Endodermal cell (in vitro differentiated cells): ENCODE data around the gene TMC3. TPM values are rescaled to one million over a fixed set of nuclear protein-coding genes. Genes with fewer than 3 reads are reported as not detected.

Experiments
- DNase-seq: peaks from one replicate; pipeline ENCODE4 v3.0.0-alpha.2; 2017
- H3K27ac ChIP-seq: 2 replicates; pipeline ENCODE4 v1.5.1; 2013; ENCODE audit warnings: mild to moderate bottlenecking, low read depth, low read length, moderate library complexity
- H3K27me3 ChIP-seq: 2 replicates; pipeline ENCODE4 v1.6.1; 2013; ENCODE audit warnings: mild to moderate bottlenecking, low read length, moderate library complexity; ENCODE audit not compliant: insufficient read depth, control insufficient read depth, poor library complexity, severe bottlenecking
- H3K36me3 ChIP-seq: 2 replicates; pipeline ENCODE4 v1.7.0; 2013; ENCODE audit warnings: mild to moderate bottlenecking, low read length, moderate library complexity; ENCODE audit not compliant: control insufficient read depth, insufficient read depth
- H3K4me1 ChIP-seq: one replicate; pipeline ENCODE4 v1.7.0; 2013; ENCODE audit warnings: low read length; ENCODE audit not compliant: control insufficient read depth, insufficient read depth
- H3K4me3 ChIP-seq: 2 replicates; pipeline ENCODE4 v1.5.1; 2013; ENCODE audit warnings: mild to moderate bottlenecking, low read length, moderate library complexity
- H3K9ac ChIP-seq: 2 replicates; pipeline ENCODE4 v1.6.1; 2013; ENCODE audit warnings: mild to moderate bottlenecking, low read length, moderate library complexity; ENCODE audit not compliant: poor library complexity, severe bottlenecking; ENCODE audit errors: extremely low read depth
- H3K9me3 ChIP-seq: 2 replicates; pipeline ENCODE4 v1.6.1; 2013; ENCODE audit warnings: mild to moderate bottlenecking, low read length, moderate library complexity; ENCODE audit not compliant: control insufficient read depth
- H3K27ac Mint-ChIP-seq: 2 replicates; pipeline ENCODE4 v1.8.0; 2020; ENCODE audit warnings: mixed read lengths
- H3K27me3 Mint-ChIP-seq: 2 replicates; pipeline ENCODE4 v1.8.0; 2021; ENCODE audit warnings: mild to moderate bottlenecking, mixed read lengths; ENCODE audit not compliant: insufficient read depth
- H3K36me3 Mint-ChIP-seq: 2 replicates; pipeline ENCODE4 v1.8.0; 2020; ENCODE audit warnings: low read depth, mixed read lengths
- H3K4me1 Mint-ChIP-seq: 2 replicates; pipeline ENCODE4 v1.8.0; 2020; ENCODE audit warnings: mixed read lengths
- H3K4me3 Mint-ChIP-seq: 2 replicates; pipeline ENCODE4 v1.8.0; 2020; ENCODE audit warnings: mild to moderate bottlenecking, moderate library complexity, mixed read lengths
- H3K9me3 Mint-ChIP-seq: 2 replicates; pipeline ENCODE4 v1.8.0; 2020; ENCODE audit warnings: mild to moderate bottlenecking, mixed read lengths
- WGBS, 2 experiments: methylation state at CpG; one replicate each; pipeline versions ENCODE4 v1.1.5 to v1.1.7; 2013; ENCODE audit warnings: missing lambda C conversion rate in 2 of 2, mixed read lengths in 1 of 2; ENCODE audit not compliant: insufficient coverage in 1 of 2, insufficient read length in 1 of 2; 5-methylcytosine and 5-hydroxymethylcytosine counted together
- total RNA-seq, 2 donors: library from RNA; stranded (reverse); fragmentation: NEBNext Ultra II Directional in 1 of 2; extraction: Animal tissue kit (Norgen Biotek cat#: 25700) in 1 of 2; gene quantifications; 2 replicates in 1 of 2; 3 replicates in 1 of 2; pipeline ENCODE4 v1.2.1, GENCODE V29; 2021
- TF ChIP-seq, protein P1 (sequence below): fragments of 200-600 bp; sonication (generic); conservative IDR thresholded peaks from 2 replicates; pipeline ENCODE4 v1.5.0; 2021; ENCODE audit warnings: antibody characterized with exemption, mild to moderate bottlenecking

The TMC3 gene
- total RNA-seq, 2 donors from 2014 or later: not detected

DNA sequence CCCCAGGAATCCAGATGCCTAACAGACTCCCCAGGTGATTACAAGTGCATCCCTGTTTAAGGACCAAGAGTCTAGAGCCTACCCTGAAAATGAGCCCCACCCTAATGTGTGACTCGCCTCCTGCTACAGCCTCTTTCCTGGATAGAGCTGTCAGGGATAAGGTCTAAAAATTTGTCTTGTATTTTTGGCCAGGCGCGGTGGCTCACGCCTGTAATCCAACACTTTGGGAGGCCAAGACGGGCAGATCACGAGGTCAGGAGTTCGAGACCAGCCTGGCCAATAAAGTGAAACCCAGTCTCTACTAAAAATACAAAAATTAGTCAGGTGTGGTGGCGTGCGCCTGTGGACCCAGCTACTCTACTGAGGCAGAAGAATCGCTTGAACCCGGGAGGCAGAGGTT is 11.2 kb downstream of the TMC3 start:
- no peak overlapping the region for H3K27ac ChIP-seq
- no peaks in the 10 kb centered on the region for H3K36me3 Mint-ChIP-seq
- H3K27ac Mint-ChIP-seq: no peak overlapping the region
- no peak overlapping the region for H3K9ac ChIP-seq
- H3K4me1 ChIP-seq: no peaks in the 10 kb centered on the region
- no peak overlapping the region for H3K4me3 ChIP-seq
- H3K9me3 ChIP-seq: no peaks in the 10 kb centered on the region
- H3K9me3 Mint-ChIP-seq: no peaks in the 10 kb centered on the region
- TF ChIP-seq, protein P1, sequence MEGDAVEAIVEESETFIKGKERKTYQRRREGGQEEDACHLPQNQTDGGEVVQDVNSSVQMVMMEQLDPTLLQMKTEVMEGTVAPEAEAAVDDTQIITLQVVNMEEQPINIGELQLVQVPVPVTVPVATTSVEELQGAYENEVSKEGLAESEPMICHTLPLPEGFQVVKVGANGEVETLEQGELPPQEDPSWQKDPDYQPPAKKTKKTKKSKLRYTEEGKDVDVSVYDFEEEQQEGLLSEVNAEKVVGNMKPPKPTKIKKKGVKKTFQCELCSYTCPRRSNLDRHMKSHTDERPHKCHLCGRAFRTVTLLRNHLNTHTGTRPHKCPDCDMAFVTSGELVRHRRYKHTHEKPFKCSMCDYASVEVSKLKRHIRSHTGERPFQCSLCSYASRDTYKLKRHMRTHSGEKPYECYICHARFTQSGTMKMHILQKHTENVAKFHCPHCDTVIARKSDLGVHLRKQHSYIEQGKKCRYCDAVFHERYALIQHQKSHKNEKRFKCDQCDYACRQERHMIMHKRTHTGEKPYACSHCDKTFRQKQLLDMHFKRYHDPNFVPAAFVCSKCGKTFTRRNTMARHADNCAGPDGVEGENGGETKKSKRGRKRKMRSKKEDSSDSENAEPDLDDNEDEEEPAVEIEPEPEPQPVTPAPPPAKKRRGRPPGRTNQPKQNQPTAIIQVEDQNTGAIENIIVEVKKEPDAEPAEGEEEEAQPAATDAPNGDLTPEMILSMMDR: no peak
- no peaks in the 10 kb centered on the region for H3K27me3 ChIP-seq
- H3K4me3 Mint-ChIP-seq: no peak overlapping the region
- no peaks in the 10 kb centered on the region for H3K36me3 ChIP-seq
- H3K4me1 Mint-ChIP-seq: no peaks in the 10 kb centered on the region
- whole genome bisulfite sequencing, 2 experiments: 74 to 81% methylated on average over 10 to 11 of the region's 11 CpGs
- DNase-seq: no peak
- H3K27me3 Mint-ChIP-seq: no peaks in the 10 kb centered on the region

DNA sequence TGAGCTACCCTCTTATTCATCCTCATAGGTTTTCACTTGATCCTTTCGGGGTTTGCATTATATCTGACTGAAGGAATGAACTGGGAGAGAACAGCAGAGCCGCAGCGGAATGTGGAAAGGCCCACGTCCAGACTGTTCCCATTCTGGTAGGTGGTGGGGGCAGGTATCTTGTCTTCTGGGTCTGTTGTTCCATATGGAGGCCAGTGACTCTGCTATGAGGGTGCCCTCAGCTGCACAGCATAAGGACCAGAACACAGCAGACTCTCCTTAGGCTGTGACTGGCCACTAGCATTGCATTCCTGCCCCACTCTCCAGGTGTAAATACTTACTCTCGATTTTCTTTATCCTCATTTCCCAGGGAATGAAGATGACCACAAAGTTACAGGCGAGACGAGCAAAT is 12.1 kb downstream of the TMC3 start:
- TF ChIP-seq, protein P1: no peak
- no peak overlapping the region for H3K9ac ChIP-seq
- whole genome bisulfite sequencing, 2 experiments: 90 to 92% methylated on average over 4 to 7 of the region's 7 CpGs
- no peak overlapping the region for H3K4me3 ChIP-seq
- DNase-seq: no peak
- no peaks in the 10 kb centered on the region for H3K9me3 ChIP-seq
- no peak overlapping the region for H3K27ac ChIP-seq
- no peaks in the 10 kb centered on the region for H3K9me3 Mint-ChIP-seq
- H3K4me1 ChIP-seq: no peaks in the 10 kb centered on the region
- H3K36me3 ChIP-seq: no peaks in the 10 kb centered on the region
- no peak overlapping the region for H3K27ac Mint-ChIP-seq
- peaks cover 2% of the 10 kb centered on the region for H3K4me1 Mint-ChIP-seq
- H3K27me3 ChIP-seq: no peaks in the 10 kb centered on the region
- H3K4me3 Mint-ChIP-seq: no peak overlapping the region
- no peaks in the 10 kb centered on the region for H3K36me3 Mint-ChIP-seq
- no peaks in the 10 kb centered on the region for H3K27me3 Mint-ChIP-seq

DNA sequence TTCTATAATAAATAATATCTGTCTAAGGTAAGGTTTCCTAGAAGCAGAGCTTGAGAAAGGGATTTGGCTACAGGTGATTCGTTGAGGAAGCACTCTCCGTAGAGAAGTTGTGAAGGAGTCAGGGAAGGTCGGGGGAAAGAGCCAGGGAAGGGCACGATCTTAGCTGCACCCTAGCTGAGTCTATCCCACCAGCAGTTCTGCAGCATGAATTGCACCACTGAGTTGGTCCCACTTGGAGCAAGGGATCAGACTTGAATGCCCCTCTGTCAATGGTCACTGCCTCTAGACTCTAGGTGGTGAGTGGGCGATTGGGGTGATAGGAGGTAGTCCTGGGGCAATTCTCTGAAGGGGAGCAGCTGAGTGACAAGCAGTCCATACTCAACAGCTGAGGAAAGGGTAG is 13.5 kb downstream of the TMC3 start:
- Mint-ChIP-seq H3K4me3 (no peak overlapping the region), H3K9me3 (no peaks in the 10 kb centered on the region), H3K27ac (no peak overlapping the region), H3K36me3 (no peaks in the 10 kb centered on the region), H3K27me3 (no peaks in the 10 kb centered on the region), H3K4me1 (peaks cover 2% of the 10 kb centered on the region)
- no peaks in the 10 kb centered on the region for H3K9me3 ChIP-seq
- no peaks in the 10 kb centered on the region for H3K27me3 ChIP-seq
- no peaks in the 10 kb centered on the region for H3K4me1 ChIP-seq
- TF ChIP-seq, protein P1: no peak
- no peaks in the 10 kb centered on the region for H3K36me3 ChIP-seq
- H3K27ac ChIP-seq: no peak overlapping the region
- H3K4me3 ChIP-seq: no peak overlapping the region
- 87 to 97% methylated on average over 5 of the region's 5 CpGs for WGBS, 2 experiments
- H3K9ac ChIP-seq: no peak overlapping the region
- DNase-seq: no peak
